Stimulated activated CD4-positive, alpha-beta T cell treated with anti-CD3 and anti-CD28 coated beads, TNF-alpha, amount 100 ng/mL, for 4 hours (primary cell): ENCODE data around the gene NXPH3.
"Not testable (repeated sequence)": the region's sequence is repeated elsewhere in the genome, so short reads cannot be mapped to it uniquely, and the experiment has no call there.

Source experiments
- DNase-seq, 3 experiments: peaks; one replicate each; pipeline ENCODE4 v3.0.0-alpha.2; 2020; ENCODE audit warnings: low read depth in 3 of 3

NXPH3 gene

DNA sequence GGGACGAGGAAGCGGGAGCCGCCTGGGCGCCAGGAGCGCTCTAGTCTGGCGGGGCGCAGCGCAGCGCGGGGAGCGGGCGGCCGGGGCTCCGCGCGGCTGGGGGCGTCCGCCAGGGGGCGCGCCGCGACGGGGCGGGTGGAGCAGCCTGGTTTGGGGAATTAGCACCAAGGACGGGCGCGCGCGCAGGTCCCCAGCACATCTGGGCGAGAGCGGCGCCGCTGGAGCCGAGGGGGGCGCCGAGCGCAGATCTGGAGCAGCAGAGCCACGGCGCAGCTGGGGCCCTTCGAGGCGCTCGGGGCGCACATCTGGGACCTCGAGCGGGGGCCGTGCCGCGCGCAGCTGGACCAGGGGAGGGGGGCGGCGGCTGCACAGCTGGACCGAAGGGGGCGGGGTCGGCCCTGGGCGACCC is at the start of gene NXPH3:
Gene NXPH3 (plus strand): TSS at position 193 of the 409 bp plus-strand sequence. CDS start 349 bp downstream, outside the sequence.
- peak in 2 of 3 experiments; percentile 48 to 52 for DNase-seq

DNA sequence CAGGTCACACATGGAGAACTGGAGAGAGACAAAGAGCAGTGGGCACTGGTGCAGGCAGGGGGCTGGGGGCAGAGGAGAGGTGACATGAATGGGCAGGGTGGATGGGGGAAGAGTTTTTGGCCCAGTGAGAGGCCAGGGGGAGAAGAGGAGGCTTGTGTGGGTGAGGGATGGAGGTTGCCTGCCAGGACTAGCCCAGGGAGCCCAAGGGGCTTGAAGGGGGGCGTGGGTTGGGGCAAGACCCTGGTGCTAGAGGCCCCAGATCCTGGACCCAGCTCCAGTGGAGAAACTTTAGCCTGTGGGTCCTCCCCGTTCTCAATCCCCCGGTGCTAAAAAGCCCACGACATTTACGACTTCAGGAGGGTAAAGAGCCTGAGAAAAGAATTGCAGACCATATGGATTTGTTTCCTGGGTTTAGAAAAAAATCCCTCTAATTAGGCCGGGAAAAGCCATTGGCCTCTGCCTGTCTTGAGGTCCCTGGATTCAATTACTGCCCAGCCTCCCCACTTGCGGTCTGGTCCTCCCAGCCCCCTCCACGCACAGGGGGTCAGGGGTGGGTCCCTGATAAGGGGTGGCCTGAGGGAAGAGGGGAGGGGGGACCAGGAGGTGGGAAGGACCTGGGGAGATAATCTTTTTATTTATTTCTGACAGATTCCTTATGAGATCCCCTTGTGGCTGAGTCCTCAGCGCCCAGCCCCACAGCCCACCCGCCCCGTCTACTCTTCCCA is 47.6 kb upstream of the NXPH3 start:
- no peak for DNase-seq

DNA sequence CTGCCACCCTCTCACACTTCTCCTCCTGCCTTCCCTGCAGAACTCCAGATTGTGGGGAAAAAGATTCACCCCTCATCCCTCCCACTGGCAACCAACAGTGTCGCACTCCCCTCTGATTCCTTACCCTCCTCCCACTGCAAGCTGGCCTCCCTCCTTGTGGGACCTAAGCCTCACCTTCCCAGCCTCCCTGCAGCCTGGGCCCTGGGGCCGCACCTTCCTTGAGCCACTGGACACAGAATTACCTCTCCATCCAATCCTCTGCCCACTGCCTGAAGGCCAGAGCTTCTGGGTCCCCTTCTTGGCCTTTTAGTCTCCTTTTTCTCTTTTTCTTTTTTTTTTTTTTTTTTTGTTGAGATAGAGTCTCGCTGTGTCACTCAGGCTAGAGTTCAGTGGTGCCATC is 46.7 kb upstream of the NXPH3 start:
- no peak for DNase-seq

DNA sequence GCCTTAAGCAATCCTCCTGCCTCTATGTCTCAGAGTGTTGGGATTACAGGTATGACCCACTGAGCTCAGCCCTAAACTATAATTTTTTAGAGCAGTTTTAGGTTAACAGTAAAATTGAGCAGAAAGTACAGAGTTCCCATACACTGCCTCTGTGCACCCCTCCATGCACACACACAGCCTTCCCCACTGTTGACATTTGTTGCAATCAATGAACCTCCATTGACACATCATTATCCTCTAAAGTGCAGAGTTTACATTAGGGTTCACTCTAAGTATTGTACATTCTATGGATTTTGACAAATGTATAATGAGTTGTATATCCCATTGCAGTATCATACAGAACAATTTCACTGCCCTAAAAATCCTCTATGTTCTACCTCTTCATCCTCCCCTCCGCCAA is 45.6 kb upstream of the NXPH3 start:
- DNase-seq, result no peak

DNA sequence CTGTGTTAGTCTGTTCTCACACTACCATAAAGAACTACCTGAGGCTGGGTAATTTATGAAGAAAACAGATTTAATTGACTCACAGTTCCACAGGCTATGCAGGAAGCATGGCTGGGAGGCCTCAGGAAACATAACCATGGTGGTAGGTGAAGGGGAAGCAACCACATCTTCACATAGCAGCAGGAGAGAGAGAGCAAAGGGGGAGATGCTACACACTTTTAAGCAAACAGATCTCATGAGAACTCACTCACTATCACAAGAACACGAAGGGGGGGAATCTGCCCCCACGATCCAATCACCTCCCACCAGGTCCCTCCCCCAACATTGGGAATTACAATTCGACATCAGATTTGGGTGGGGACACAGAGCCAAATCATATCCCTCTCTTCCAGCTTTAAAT is 31.8 kb upstream of the NXPH3 start:
- DNase-seq, result no peak

DNA sequence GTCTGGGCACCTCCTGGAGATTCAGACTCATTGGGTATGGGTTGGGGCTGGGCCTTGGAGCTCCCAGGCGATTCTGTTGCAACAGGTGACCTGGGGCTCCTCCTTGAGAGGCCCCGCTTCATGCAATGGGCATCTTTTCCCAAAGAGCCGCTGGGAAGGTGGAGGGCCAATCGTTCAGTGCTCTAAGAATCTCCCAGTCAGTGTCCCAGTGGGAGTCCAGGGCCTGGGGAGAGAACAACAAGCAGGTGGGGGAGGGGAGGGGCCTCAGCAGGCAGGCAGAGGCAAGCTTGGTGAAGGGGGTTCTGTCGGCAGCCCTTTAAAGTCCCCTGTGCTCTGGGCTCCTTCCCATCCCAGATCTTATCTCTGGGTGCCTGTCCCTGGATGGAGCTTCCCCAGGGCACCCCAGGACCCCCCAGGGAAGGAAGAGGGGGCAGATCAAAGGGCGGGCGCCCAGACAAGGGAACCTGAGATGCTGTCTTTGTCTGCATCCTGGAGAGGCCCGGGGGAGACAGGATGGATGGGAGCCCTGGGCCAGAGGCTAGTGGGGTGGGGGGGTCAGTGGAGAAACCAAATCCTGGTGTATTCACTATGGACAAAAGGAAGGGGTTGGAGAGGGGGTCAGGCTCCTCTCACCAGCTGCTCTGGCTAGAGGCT is 30.5 kb upstream of the NXPH3 start:
- DNase-seq, result no peak

DNA sequence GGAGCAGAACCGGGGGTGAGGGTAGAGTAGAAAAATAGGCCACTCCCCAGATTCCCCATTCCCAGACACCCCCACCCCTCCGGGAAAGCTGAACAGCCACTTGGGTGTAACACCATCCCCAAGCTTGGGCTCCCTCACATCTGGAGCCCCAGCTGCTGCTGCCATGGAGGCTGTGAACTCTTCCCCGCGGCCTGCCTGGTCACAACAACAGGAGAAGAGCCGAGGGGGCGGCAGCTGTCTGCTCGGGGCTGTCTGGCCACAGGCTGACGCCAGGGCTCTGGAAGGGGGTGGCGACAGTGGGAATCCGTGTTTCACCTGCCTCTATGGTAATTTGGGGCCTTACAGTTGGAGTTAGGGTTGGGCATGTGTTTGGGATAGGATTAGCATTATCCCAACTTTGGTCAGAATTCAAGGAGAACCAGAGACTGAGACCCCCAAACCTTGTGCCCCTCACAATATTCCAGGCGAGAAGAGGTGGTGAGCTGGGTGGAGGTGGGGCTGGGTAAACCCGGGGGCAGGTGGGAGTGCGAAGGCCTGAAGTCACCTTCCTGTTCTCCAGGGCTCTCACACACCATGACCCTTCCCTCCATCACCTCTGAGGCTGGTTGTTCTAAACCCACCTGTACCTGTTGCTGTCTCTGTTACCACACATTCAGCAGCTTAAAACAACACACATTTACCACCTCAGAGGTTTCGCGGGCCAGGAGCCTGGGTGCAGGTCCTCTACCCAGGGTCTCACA is 29.7 kb upstream of the NXPH3 start:
- DNase-seq, result no peak

DNA sequence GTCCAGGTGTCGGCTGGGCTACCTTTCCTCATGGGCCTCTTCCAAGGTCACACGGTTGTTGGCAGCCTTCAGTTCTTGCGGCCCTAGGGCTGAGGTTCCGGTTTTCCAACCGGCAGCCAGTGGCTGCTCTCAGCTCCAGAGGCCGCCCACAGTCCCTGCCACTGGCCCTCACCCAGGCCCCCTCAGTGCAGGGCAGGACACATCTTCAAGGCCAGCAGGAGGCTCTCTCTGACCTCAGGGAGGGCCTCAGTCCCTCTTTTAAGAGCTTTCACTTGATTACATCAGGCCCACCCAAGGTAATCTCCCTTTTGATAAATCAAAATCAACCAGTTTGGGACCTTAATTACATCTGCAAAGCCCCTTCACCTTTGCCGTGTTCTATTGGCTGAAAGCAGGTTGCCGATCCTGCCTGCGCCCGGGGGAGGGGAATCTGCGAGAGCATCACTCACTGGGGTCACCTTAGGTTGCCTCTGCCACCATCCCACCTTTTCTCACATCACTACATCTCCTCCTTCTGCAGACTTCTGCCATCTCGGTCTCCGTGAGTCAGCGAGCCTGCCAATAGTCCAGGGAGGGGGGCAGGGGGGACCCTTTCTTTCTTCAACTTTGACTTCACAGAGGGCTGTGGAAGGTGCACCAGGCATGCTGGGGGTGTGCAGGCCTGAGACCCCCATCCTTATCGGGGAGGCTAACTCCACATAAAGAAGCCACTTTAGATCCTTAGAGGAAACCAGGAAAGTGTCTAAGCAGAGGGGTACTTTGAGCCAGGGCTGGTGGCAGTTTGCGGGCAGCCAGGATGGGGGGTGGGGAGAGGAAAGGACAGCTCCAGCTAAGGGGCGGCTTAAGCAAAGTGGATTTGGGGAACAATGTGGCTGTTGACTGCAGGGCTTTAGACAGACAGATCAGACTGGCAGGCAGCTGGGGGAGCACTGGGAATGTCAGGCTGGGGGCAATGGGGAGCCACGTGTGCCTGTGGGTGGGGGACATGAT is 28.8 kb upstream of the NXPH3 start:
- DNase-seq, result no peak

DNA sequence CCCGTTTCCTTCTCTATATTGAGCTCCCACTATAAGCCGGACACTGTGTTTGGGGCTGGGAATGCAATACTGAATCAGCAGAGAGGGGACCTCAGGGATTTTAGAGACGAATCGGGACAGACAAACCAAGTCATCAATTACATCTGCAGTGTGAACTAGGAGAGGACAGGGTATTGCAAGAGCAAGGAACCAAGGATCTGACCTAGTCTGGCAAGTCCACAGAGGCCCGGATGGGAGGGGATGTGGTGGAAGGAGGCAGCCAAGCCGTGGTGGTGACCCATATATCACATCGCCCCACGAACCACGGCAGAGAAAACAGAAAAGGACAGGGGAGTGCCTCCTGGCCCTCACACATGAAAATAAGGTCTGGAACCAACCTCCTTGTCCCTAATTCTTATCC is 28.1 kb upstream of the NXPH3 start:
- DNase-seq, result no peak

DNA sequence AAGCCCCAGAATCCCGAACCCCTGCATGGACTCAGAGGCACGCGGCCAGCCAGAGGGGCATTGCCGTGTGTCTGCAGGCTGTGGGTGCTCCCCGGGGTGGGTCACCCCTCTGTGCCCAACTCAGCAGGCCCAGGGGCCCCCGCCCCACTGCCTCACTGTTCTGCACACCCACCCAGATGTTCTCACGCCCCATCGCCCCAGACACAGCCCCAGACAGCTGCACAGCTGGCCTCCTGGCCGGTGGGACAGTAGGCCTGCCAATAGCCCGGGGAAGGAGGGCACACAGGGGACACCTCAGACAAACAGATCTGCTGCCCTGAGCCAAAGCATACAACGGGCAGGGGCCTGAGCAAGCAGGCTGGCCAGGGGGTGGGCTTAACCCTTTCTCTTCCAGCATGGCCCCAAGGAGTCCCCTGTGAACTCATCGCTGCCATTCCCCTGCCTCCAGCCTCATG is 27.6 kb upstream of the NXPH3 start:
- DNase-seq, result no peak

DNA sequence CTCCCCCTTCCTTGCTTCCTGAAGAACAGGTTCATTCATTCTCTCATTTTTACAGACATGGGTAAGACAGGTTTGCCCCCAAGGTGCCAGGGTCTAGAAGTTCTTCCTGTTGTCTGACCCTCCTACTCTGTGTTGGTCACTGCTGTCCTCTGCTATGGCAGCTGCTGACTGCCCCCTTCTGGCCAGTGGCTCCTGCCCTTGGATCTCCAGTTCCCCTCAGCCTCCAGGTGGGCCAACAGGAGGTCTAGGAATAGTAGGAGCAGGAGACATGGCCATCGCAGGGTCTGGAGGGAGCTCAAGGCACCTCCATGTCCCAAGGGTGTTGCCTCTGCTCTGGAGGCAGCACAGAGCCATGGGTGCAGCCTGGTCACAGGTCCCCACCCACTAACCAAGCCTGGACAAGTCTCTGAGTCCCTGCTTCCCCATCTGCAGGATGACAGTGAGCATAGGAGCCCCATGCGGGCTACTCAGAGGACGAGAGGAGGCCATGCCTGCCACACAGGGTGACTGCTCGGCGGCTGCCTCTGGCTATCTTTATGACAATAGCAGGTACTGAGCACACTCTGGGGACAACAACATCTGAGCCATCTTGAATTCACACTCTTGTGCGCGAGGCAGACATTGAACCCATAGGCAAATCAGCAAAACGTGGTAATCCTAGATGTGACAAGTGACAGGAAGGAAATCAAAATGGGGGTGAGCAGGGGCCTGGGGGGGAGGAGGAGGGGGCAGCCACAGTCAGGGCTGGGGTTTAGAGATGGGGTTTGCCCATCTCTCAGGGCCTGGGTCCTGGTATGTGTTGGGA is 27.0 kb upstream of the NXPH3 start:
- DNase-seq, result no peak

DNA sequence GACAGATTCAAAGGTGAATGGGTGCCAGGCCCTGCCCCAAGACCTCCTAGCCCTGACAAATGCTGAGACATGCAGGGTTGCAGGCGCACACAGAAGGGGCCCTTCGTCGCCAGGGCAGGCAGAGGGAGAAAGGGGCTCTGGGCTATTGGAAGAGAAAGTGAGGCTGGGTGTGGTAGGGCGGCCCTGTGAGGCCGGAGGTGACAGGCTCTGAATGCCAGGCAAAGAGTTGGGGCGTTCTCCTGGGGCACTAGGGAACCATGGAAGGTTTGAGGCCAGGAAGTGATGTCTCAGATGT is 26.4 kb upstream of the NXPH3 start:
- DNase-seq, result no peak

DNA sequence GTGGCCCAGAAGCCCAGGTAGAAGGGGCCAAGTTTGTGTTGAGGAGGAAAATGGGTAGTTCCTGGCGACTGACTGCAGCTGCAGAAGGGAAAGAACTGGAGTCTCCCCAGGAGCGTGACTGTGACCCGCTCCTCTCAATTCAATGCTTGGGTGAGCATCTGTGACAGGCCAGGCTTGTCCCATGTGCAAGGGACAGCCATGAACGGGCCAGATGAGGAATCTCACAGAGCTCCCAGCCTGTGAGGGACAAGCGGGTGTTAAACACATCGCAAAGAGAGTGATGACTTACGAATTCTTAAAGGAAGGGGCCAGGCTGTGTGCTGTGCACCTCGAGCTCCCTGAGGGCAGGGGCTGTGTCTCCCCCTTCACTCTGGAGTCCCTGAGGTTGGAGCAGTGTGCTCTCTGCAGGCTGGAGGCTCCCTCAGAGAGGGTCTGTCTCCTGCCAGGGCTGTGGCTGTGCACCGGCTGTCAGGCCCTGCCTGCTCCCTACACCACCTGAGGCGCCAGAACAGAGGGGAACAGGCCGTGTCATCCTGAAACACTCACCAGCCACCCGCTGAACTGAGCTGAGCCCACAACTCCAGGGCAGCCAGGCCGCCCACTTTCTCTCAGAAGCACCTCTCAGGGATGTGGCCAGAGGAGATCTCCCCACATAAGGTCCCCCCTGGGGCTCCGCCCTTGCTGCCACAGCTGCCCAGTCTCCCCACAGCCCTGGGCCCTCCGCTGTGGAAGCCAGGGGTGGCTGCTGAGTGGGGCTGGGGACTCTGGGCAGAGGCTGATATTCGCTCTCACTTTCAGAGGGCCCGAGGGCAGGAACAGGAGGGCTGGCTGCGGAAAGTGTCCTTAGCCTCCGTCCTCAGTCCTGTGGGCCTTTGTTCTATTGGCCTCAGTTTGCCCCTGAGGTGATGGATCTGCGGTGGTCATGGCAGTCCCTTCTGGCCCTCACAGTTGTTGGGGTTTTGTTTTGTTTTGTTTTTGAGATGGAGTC is 25.7 kb upstream of the NXPH3 start:
- DNase-seq, result no peak

DNA sequence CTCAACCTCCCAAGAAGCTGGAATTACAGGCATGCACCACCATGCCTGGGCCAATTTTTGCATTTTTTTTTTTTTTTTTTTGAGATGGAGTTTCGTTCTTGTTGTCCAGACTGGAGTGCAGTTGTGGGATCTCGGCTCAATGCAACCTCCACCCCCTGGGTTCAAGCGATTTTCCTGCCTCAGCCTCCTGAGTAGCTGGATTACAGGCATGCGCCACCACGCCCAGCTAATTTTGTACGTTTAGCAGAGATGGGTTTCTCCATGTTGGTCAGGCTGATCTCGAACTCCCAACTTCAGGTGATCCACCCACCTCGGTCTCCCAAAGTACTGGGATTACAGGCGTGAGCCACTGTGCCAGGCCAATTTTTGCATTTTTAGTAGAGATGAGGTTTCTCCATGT is 24.9 kb upstream of the NXPH3 start:
- not testable (repeated sequence) for DNase-seq

DNA sequence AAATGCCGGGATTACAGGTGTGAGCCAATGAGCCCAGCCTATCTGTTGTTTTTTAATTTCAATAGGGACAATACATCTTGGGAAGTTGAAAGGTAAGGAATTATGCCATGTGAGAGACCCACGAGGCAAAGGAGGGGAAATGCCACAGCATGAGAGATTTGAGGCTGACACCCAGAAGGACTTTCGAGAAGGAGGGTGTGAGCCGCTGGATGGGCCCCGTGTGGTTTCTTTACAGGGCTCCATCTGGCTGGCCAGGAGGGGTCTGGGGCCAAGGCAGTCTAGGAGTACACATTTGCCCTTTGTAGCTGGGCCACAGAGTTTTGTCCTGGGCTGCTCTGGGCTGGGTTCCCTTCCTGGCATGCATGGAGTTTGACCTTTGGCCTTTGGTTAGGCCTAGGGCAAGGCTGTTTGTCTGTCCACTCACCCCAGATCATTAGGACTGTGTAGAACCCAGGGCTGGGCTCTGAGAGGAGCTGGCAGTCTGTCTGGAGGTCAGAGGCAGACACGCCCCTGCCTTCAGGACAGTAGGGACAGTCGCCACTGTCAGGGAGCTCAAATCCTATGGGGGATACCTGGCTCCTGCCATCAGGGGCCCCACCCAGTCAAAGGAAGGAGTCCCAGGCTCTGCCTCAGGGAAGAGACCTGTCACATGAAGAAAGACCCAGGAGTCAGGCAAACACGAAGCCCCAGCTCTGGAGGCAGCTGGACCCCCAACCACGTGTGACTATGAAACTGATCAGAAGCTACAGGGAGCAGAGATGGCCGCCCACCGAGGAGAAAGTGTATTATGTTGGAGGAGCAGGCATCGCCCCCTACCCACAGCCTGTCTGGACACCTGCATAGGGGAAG is 24.2 kb upstream of the NXPH3 start:
- no peak for DNase-seq

DNA sequence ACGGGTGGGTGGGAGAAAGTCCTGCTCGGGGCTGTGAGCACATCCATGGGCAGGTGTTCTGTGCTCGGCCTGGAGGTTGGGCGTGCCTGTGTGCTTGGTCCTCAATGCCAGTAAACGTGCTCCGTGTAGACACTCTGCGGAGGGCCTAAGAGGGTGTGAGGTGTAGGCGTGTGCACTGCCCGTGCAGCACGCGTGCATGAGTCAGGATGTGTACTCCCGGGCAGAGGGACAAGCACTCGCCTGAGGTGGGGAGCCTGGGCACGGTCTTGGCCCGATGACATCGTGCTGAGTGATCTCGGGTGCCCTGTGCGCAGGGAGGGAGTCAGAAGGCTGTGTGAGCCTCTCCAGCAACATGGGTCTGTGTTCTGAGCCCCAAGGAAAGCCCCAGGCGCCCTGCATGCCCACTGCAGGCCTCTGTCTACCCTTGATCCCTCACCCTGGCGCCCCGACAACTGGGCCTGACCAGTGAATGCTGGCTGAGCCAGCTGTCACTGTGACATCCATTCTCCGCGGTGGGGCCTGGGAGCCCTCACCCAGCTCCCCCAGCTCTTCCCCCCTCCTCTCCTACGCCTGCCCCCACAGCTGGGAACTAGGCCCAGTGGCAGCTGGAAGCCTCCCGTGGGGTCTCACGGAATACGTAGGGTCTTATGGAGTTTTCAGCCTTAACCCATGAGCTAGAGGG is 23.5 kb upstream of the NXPH3 start:
- DNase-seq, result no peak

DNA sequence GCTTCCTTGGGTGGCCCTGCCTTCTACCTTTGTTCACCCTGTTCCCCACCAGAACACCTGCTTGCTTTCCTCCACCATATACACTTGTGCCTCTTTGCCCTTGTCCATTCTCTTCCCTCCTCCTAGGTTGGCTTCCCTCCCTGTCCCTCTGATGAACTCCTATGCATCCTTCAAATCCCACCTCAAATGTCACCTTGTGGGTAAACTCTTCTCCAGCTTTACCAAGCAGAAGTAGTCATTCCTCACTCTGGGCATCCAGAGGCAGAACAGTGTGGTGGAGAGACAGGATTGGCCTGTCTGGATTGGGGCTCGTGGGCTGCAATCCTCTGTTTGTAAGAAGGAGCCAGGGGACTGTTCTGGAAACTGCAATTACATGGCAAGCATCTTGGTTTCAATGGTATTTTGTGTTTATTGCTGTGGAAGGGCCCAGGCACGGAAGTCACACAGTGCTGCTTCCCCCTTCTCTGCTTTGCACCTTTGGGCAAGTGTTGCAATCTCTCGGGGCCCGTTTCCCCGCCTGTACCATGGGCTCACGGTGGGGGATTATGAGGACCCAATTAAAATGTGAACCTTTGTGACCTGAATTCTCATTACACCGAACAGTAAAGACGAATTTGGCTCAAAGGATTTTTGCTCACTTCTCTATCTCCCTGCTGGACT is 21.9 kb upstream of the NXPH3 start:
- DNase-seq, result no peak
